LNCAP (cell line): ENCODE measurements around the gene ABCA13.
A peak's percentile ranks its signal among the peaks of the same experiment; 100 is the strongest.

ENCODE experiments used
- CTCF ChIP-seq: fragments of 450-650 bp; IDR thresholded peaks from 2 replicates; pipeline ENCODE4 v1.5.1; 2017; ENCODE audit warnings: mild to moderate bottlenecking

ABCA13 gene

GRCh38 chr7:48292949-48293348 is 121.7 kb downstream of the ABCA13 start:
- no peak for TF ChIP-seq CTCF

GRCh38 chr7:48295296-48295971 is 124.2 kb downstream of the ABCA13 start:
- no peak for TF ChIP-seq CTCF

- no peak for TF ChIP-seq CTCF
These were observed 125.7 kb downstream of the ABCA13 start for GRCh38 chr7:48296966-48297365.

- no peak for TF ChIP-seq CTCF
These were observed 127.5 kb downstream of the ABCA13 start for GRCh38 chr7:48298779-48299178.

GRCh38 chr7:48299580-48300169 is 128.4 kb downstream of the ABCA13 start:
- peak; percentile 83 for TF ChIP-seq CTCF

GRCh38 chr7:48300301-48300700 is 129.0 kb downstream of the ABCA13 start:
- TF ChIP-seq CTCF = no peak

GRCh38 chr7:48301201-48301600 is 129.9 kb downstream of the ABCA13 start:
- no peak for TF ChIP-seq CTCF

- no peak for TF ChIP-seq CTCF
These were observed 133.4 kb downstream of the ABCA13 start for GRCh38 chr7:48304641-48305040.
